Activated naive CD4-positive, alpha-beta T cell treated with anti-CD3 and anti-CD28 coated beads, Interleukin-2, amount 50 U/mL, for 24 hours (primary cell): ENCODE results near the gene FRG2B.
"Not testable (repeated sequence)": the region's sequence is repeated elsewhere in the genome, so short reads cannot be mapped to it uniquely, and the experiment has no call there.

Experiments
- H3K27ac Mint-ChIP-seq: one replicate; pipeline ENCODE4 v1.8.0; 2021; ENCODE audit warnings: mild to moderate bottlenecking, mixed read lengths
- H3K27me3 Mint-ChIP-seq: one replicate; pipeline ENCODE4 v1.8.0; 2021; ENCODE audit warnings: mixed read lengths
- H3K36me3 Mint-ChIP-seq: one replicate; pipeline ENCODE4 v1.8.0; 2021; ENCODE audit warnings: mixed read lengths
- H3K4me1 Mint-ChIP-seq: one replicate; pipeline ENCODE4 v1.8.0; 2021; ENCODE audit warnings: mixed read lengths
- H3K4me3 Mint-ChIP-seq: one replicate; pipeline ENCODE4 v1.8.0; 2021; ENCODE audit warnings: mild to moderate bottlenecking, mixed read lengths
- H3K9me3 Mint-ChIP-seq: one replicate; pipeline ENCODE4 v1.8.0; 2021; ENCODE audit warnings: mixed read lengths

Gene FRG2B

GRCh38 chr10:133614830-133615580, 11.6 kb downstream of the FRG2B start:
- H3K4me3 Mint-ChIP-seq: no peak overlapping the region
- no peaks in the 10 kb centered on the region for H3K4me1 Mint-ChIP-seq

GRCh38 chr10:133613699-133614098, 12.9 kb downstream of the FRG2B start:
- Mint-ChIP-seq H3K27ac (no peak overlapping the region), H3K4me1 (no peaks in the 10 kb centered on the region), H3K27me3 (peaks cover 10% of the 10 kb centered on the region), H3K36me3 (no peaks in the 10 kb centered on the region), H3K9me3 (peaks cover 5% of the 10 kb centered on the region), H3K4me3 (no peak overlapping the region)

More at GRCh38 chr10:133614830-133615580, 11.6 kb downstream of the FRG2B start:
- Mint-ChIP-seq H3K9me3 (peaks cover 5% of the 10 kb centered on the region), H3K27me3 (peaks cover 12% of the 10 kb centered on the region), H3K27ac (no peak overlapping the region), H3K36me3 (no peaks in the 10 kb centered on the region)

- H3K4me1 Mint-ChIP-seq: no peaks in the 10 kb centered on the region
- H3K27ac Mint-ChIP-seq: no peak overlapping the region
- H3K27me3 Mint-ChIP-seq: peaks cover 28% of the 10 kb centered on the region
- H3K36me3 Mint-ChIP-seq: no peaks in the 10 kb centered on the region
- H3K4me3 Mint-ChIP-seq: no peak overlapping the region
- peaks cover 5% of the 10 kb centered on the region for H3K9me3 Mint-ChIP-seq
Observed at GRCh38 chr10:133611079-133611478, 15.5 kb downstream of the FRG2B start.

- no peak overlapping the region for H3K27ac Mint-ChIP-seq
- no peak overlapping the region for H3K4me3 Mint-ChIP-seq
- H3K9me3 Mint-ChIP-seq: peaks cover 5% of the 10 kb centered on the region
- no peaks in the 10 kb centered on the region for H3K4me1 Mint-ChIP-seq
- peaks cover 41% of the 10 kb centered on the region for H3K27me3 Mint-ChIP-seq
- no peaks in the 10 kb centered on the region for H3K36me3 Mint-ChIP-seq
Observed at GRCh38 chr10:133608855-133609254, 17.7 kb downstream of the FRG2B start.

- not testable (repeated sequence) for H3K4me3 Mint-ChIP-seq, H3K9me3 Mint-ChIP-seq, H3K36me3 Mint-ChIP-seq, H3K27ac Mint-ChIP-seq, H3K4me1 Mint-ChIP-seq
- peaks cover 52% of the 10 kb centered on the region for H3K27me3 Mint-ChIP-seq
Observed at GRCh38 chr10:133603434-133603833, 23.2 kb downstream of the FRG2B start.

- Mint-ChIP-seq H3K36me3 (peaks cover 1% of the 10 kb centered on the region), H3K4me1 (no peaks in the 10 kb centered on the region), H3K27ac (no peak overlapping the region), H3K27me3 (peaks cover 50% of the 10 kb centered on the region), H3K4me3 (no peak overlapping the region), H3K9me3 (no peaks in the 10 kb centered on the region)
Observed at GRCh38 chr10:133600657-133601056, 25.9 kb downstream of the FRG2B start.

GRCh38 chr10:133599869-133600268, 26.7 kb downstream of the FRG2B start:
- not testable (repeated sequence) for H3K4me3 Mint-ChIP-seq, H3K27ac Mint-ChIP-seq, H3K4me1 Mint-ChIP-seq, H3K9me3 Mint-ChIP-seq, H3K36me3 Mint-ChIP-seq
- H3K27me3 Mint-ChIP-seq: peaks cover 49% of the 10 kb centered on the region

- Mint-ChIP-seq H3K4me1 (no peaks in the 10 kb centered on the region), H3K4me3 (no peak overlapping the region), H3K27ac (no peak overlapping the region), H3K27me3 (peaks cover 23% of the 10 kb centered on the region), H3K9me3 (no peaks in the 10 kb centered on the region), H3K36me3 (no peaks in the 10 kb centered on the region)
Observed at GRCh38 chr10:133592716-133593115, 33.9 kb downstream of the FRG2B start.

- H3K27me3 Mint-ChIP-seq: peaks cover 11% of the 10 kb centered on the region
- H3K4me1 Mint-ChIP-seq: no peaks in the 10 kb centered on the region
- no peaks in the 10 kb centered on the region for H3K36me3 Mint-ChIP-seq
- no peak overlapping the region for H3K4me3 Mint-ChIP-seq
- H3K27ac Mint-ChIP-seq: no peak overlapping the region
- H3K9me3 Mint-ChIP-seq: no peaks in the 10 kb centered on the region
Observed at GRCh38 chr10:133590970-133591359, 35.6 kb downstream of the FRG2B start.

- H3K27ac Mint-ChIP-seq: no peak overlapping the region
- H3K4me1 Mint-ChIP-seq: no peaks in the 10 kb centered on the region
Observed at GRCh38 chr10:133590226-133590969, 36.2 kb downstream of the FRG2B start.

GRCh38 chr10:133577037-133577436, 49.6 kb downstream of the FRG2B start:
- not testable (repeated sequence) for H3K36me3 Mint-ChIP-seq, H3K4me3 Mint-ChIP-seq, H3K9me3 Mint-ChIP-seq, H3K27me3 Mint-ChIP-seq, H3K4me1 Mint-ChIP-seq, H3K27ac Mint-ChIP-seq

More at GRCh38 chr10:133590226-133590969, 36.2 kb downstream of the FRG2B start:
- Mint-ChIP-seq H3K4me3 (no peak overlapping the region), H3K9me3 (no peaks in the 10 kb centered on the region), H3K27me3 (peaks cover 13% of the 10 kb centered on the region), H3K36me3 (no peaks in the 10 kb centered on the region)
